Astrocyte (in vitro differentiated cells and primary cell): ENCODE data around the gene CRY1. TPM values are rescaled to one million over a fixed set of nuclear protein-coding genes. Genes with fewer than 3 reads are reported as not detected.
"Not testable (repeated sequence)": the region's sequence is repeated elsewhere in the genome, so short reads cannot be mapped to it uniquely, and the experiment has no call there.

Experiments used
- DNase-seq: peaks from one replicate; pipeline ENCODE4 v3.0.0-alpha.2; 2010; ENCODE audit warnings: low read depth
- FAIRE-seq: peaks from 2 replicates; lab custom pipeline; 2011; peaks lifted over from hg19 to GRCh38; lab: Jason Lieb, UNC
- H2AFZ ChIP-seq: 2 replicates; pipeline ENCODE4 v1.6.0; 2012; ENCODE audit warnings: low read depth, low read length, inconsistent platforms
- H3K27ac ChIP-seq: 2 replicates; pipeline ENCODE4 v1.5.1; 2011; ENCODE audit warnings: low read depth, low read length, inconsistent platforms
- H3K27me3 ChIP-seq: 2 replicates; pipeline ENCODE4 v1.6.0; 2011; ENCODE audit warnings: low read length, inconsistent platforms; ENCODE audit not compliant: insufficient read depth
- H3K36me3 ChIP-seq: 2 replicates; pipeline ENCODE4 v1.5.1; 2011; ENCODE audit warnings: low read length, inconsistent platforms; ENCODE audit not compliant: insufficient read depth
- H3K4me1 ChIP-seq: 2 replicates; pipeline ENCODE4 v1.5.1; 2011; ENCODE audit warnings: low read length, inconsistent platforms; ENCODE audit not compliant: insufficient read depth
- H3K4me2 ChIP-seq: 2 replicates; pipeline ENCODE4 v1.6.0; 2012; ENCODE audit warnings: low read length, inconsistent platforms
- H3K4me3 ChIP-seq: 2 replicates; pipeline ENCODE4 v1.5.1; 2011; ENCODE audit warnings: low read depth, mild to moderate bottlenecking, low read length, inconsistent platforms; ENCODE audit not compliant: insufficient read depth
- H3K79me2 ChIP-seq: 2 replicates; pipeline ENCODE4 v1.6.0; 2012; ENCODE audit warnings: mild to moderate bottlenecking, low read length, inconsistent platforms; ENCODE audit not compliant: insufficient read depth
- H3K9ac ChIP-seq: 2 replicates; pipeline ENCODE4 v1.6.0; 2012; ENCODE audit warnings: mild to moderate bottlenecking, low read length, inconsistent platforms
- H3K9me3 ChIP-seq: 2 replicates; pipeline ENCODE4 v1.5.1; 2012; ENCODE audit warnings: low read depth, mild to moderate bottlenecking, low read length, inconsistent platforms; ENCODE audit not compliant: insufficient read depth
- H4K20me1 ChIP-seq: 2 replicates; pipeline ENCODE4 v1.6.0; 2012; ENCODE audit warnings: low read length, inconsistent platforms; ENCODE audit not compliant: insufficient read depth
- H3K27ac Mint-ChIP-seq: one replicate; pipeline ENCODE4 v1.8.0; 2021; ENCODE audit warnings: mild to moderate bottlenecking, mixed read lengths; ENCODE audit not compliant: unreplicated experiment
- H3K27me3 Mint-ChIP-seq: one replicate; pipeline ENCODE4 v1.8.0; 2021; ENCODE audit warnings: low read depth, mixed read lengths; ENCODE audit not compliant: unreplicated experiment
- H3K36me3 Mint-ChIP-seq: one replicate; pipeline ENCODE4 v1.8.0; 2021; ENCODE audit warnings: low read depth, mixed read lengths; ENCODE audit not compliant: unreplicated experiment
- H3K4me1 Mint-ChIP-seq: one replicate; pipeline ENCODE4 v1.8.0; 2021; ENCODE audit warnings: low read depth, mixed read lengths; ENCODE audit not compliant: unreplicated experiment
- H3K4me3 Mint-ChIP-seq: one replicate; pipeline ENCODE4 v1.8.0; 2021; ENCODE audit warnings: mild to moderate bottlenecking, moderate library complexity, mixed read lengths; ENCODE audit not compliant: unreplicated experiment
- H3K9me3 Mint-ChIP-seq: one replicate; pipeline ENCODE4 v1.8.0; 2021; ENCODE audit warnings: mild to moderate bottlenecking, mixed read lengths; ENCODE audit not compliant: unreplicated experiment
- EZH2 ChIP-seq: IDR thresholded peaks from 2 replicates; pipeline ENCODE4 v1.6.1; 2012; ENCODE audit warnings: mild to moderate bottlenecking, low read length, inconsistent platforms; ENCODE audit not compliant: insufficient read depth
- total RNA-seq: library from RNA; stranded (reverse); gene quantifications from 2 replicates; pipeline ENCODE4 v1.2.1, GENCODE V29; 2021
- TF ChIP-seq, protein P1 (sequence below): IDR thresholded peaks from 2 replicates; pipeline ENCODE4 v1.5.1; 2011; ENCODE audit warnings: low read depth, mild to moderate bottlenecking, inconsistent platforms, low read length, moderate library complexity; ENCODE audit not compliant: insufficient read depth

CRY1 gene
- total RNA-seq, 1 donor from 2014 or later: 18.3 TPM

DNA sequence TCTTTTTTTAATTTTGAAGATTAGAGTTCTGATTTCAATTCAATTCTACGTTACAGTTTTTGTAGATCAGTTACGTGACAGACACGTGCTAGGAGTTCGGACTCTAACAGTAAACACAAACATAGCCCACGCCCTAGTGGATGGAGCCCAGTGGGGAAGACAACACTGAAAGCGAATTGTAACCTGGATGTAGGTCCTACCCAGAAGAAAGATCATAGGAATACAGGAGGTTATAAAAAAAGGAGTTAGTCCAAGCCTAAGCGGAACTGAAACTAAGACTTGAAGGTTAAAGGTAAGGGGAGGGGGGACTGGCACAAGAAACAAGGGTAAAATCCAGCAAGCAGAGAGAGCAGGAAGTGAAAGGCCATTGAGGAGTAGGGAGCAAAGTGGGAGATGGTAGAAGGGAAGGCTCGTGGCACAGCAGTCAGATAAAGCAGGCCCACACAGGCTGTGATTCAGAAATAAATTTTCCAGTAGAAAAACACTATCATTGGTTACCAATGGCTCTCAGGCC, 15.7 kb upstream of the CRY1 start:
- no peak overlapping the region for H3K4me2 ChIP-seq
- no peak for TF ChIP-seq EZH2
- TF ChIP-seq, protein P1, sequence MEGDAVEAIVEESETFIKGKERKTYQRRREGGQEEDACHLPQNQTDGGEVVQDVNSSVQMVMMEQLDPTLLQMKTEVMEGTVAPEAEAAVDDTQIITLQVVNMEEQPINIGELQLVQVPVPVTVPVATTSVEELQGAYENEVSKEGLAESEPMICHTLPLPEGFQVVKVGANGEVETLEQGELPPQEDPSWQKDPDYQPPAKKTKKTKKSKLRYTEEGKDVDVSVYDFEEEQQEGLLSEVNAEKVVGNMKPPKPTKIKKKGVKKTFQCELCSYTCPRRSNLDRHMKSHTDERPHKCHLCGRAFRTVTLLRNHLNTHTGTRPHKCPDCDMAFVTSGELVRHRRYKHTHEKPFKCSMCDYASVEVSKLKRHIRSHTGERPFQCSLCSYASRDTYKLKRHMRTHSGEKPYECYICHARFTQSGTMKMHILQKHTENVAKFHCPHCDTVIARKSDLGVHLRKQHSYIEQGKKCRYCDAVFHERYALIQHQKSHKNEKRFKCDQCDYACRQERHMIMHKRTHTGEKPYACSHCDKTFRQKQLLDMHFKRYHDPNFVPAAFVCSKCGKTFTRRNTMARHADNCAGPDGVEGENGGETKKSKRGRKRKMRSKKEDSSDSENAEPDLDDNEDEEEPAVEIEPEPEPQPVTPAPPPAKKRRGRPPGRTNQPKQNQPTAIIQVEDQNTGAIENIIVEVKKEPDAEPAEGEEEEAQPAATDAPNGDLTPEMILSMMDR: no peak
- no peaks in the 10 kb centered on the region for H3K9me3 Mint-ChIP-seq
- no peaks in the 10 kb centered on the region for H3K4me1 Mint-ChIP-seq
- peaks cover 8% of the 10 kb centered on the region for H3K27me3 Mint-ChIP-seq
- H3K4me3 Mint-ChIP-seq: no peak overlapping the region
- no peak for FAIRE-seq
- H3K9me3 ChIP-seq: no peaks in the 10 kb centered on the region
- H3K79me2 ChIP-seq: no peaks in the 10 kb centered on the region
- H3K4me1 ChIP-seq: no peaks in the 10 kb centered on the region
- no peaks in the 10 kb centered on the region for H3K36me3 Mint-ChIP-seq
- no peak overlapping the region for H3K27ac ChIP-seq
- no peak overlapping the region for H3K4me3 ChIP-seq
- H3K9ac ChIP-seq: no peak overlapping the region
- no peak overlapping the region for H2AFZ ChIP-seq
- H3K36me3 ChIP-seq: no peaks in the 10 kb centered on the region
- H3K27me3 ChIP-seq: peaks cover 4% of the 10 kb centered on the region
- no peak for DNase-seq
- no peak overlapping the region for H3K27ac Mint-ChIP-seq
- no peaks in the 10 kb centered on the region for H4K20me1 ChIP-seq

GRCh38 chr12:107108366-107108765, 15.0 kb upstream of the CRY1 start:
- H3K27ac ChIP-seq, H3K4me1 Mint-ChIP-seq, H3K4me1 ChIP-seq, FAIRE-seq, H3K79me2 ChIP-seq, H3K4me3 Mint-ChIP-seq, H2AFZ ChIP-seq, H3K27me3 ChIP-seq, DNase-seq, H3K36me3 Mint-ChIP-seq, H3K9ac ChIP-seq, H3K4me2 ChIP-seq, H3K9me3 ChIP-seq, H3K36me3 ChIP-seq, H3K27ac Mint-ChIP-seq, H3K4me3 ChIP-seq, H4K20me1 ChIP-seq, H3K9me3 Mint-ChIP-seq, H3K27me3 Mint-ChIP-seq: not testable (repeated sequence)

- no peaks in the 10 kb centered on the region for H3K79me2 ChIP-seq
- no peak overlapping the region for H3K4me3 Mint-ChIP-seq
- H3K4me1 ChIP-seq: no peaks in the 10 kb centered on the region
- H3K36me3 ChIP-seq: no peaks in the 10 kb centered on the region
- no peaks in the 10 kb centered on the region for H3K36me3 Mint-ChIP-seq
- DNase-seq (no peak), FAIRE-seq (no peak)
- H3K27ac Mint-ChIP-seq: no peak overlapping the region
- no peak overlapping the region for H3K4me3 ChIP-seq
- TF ChIP-seq, protein P1: no peak
- no peak for TF ChIP-seq EZH2
- no peak overlapping the region for H3K4me2 ChIP-seq
- no peaks in the 10 kb centered on the region for H3K4me1 Mint-ChIP-seq
- no peak overlapping the region for H2AFZ ChIP-seq
- H3K9me3 ChIP-seq: no peaks in the 10 kb centered on the region
- no peak overlapping the region for H3K9ac ChIP-seq
- H3K27ac ChIP-seq: no peak overlapping the region
- no peaks in the 10 kb centered on the region for H4K20me1 ChIP-seq
- no peaks in the 10 kb centered on the region for H3K9me3 Mint-ChIP-seq
- H3K27me3 Mint-ChIP-seq: peaks cover 8% of the 10 kb centered on the region
- peaks cover 1% of the 10 kb centered on the region for H3K27me3 ChIP-seq
Observed at GRCh38 chr12:107107381-107107780, 14.0 kb upstream of the CRY1 start.
